BJ (cell line): ENCODE data around the gene NAA60. TPM values are rescaled to one million over a fixed set of nuclear protein-coding genes. Genes with fewer than 3 reads are reported as not detected.

Experiments
- CTCF ChIA-PET: fragments of 350-600 bp; formaldehyde crosslinking; extraction: SDS; loops from one replicate; lab custom pipeline; 2021; ENCODE audit warnings: antibody characterized with exemption, inconsistent platforms; lab: Yijun Ruan, JAX
- POLR2A ChIA-PET: fragments of 300-600 bp; sonication (Branson Sonifier 250); formaldehyde crosslinking; extraction: SDS; loops from one replicate; lab custom pipeline; 2021; ENCODE audit warnings: antibody characterized with exemption; lab: Charles Lee
- DNase-seq: peaks from one replicate; pipeline ENCODE4 v3.0.0-alpha.2; 2011; ENCODE audit warnings: low read depth
- H3K27me3 ChIP-seq: 2 replicates; pipeline ENCODE4 v1.6.0; 2011; ENCODE audit warnings: low read length; ENCODE audit not compliant: control insufficient read depth, insufficient read depth
- H3K36me3 ChIP-seq: 2 replicates; pipeline ENCODE4 v1.5.1; 2011; ENCODE audit warnings: low read length; ENCODE audit not compliant: control insufficient read depth, insufficient read depth
- H3K4me3 ChIP-seq: 2 replicates; pipeline ENCODE4 v1.5.1; 2011; ENCODE audit warnings: low read depth, mild to moderate bottlenecking, control low read depth, low read length
- polyA plus RNA-seq: library from polyadenylated mRNA; depleted of rRNA; stranded (reverse); fragments of >200 nt; gene quantifications from 2 replicates; pipeline ENCODE4 v1.2.3, GENCODE V29; 2011
- TF ChIP-seq, protein P1 (sequence below): IDR thresholded peaks from 2 replicates; pipeline ENCODE4 v1.5.1; 2011; ENCODE audit warnings: low read depth, mild to moderate bottlenecking, control low read depth, inconsistent platforms, low read length, moderate library complexity; ENCODE audit not compliant: insufficient read depth

NAA60 gene
- polyA plus RNA-seq, 1 experiment = 21.7 TPM

DNA sequence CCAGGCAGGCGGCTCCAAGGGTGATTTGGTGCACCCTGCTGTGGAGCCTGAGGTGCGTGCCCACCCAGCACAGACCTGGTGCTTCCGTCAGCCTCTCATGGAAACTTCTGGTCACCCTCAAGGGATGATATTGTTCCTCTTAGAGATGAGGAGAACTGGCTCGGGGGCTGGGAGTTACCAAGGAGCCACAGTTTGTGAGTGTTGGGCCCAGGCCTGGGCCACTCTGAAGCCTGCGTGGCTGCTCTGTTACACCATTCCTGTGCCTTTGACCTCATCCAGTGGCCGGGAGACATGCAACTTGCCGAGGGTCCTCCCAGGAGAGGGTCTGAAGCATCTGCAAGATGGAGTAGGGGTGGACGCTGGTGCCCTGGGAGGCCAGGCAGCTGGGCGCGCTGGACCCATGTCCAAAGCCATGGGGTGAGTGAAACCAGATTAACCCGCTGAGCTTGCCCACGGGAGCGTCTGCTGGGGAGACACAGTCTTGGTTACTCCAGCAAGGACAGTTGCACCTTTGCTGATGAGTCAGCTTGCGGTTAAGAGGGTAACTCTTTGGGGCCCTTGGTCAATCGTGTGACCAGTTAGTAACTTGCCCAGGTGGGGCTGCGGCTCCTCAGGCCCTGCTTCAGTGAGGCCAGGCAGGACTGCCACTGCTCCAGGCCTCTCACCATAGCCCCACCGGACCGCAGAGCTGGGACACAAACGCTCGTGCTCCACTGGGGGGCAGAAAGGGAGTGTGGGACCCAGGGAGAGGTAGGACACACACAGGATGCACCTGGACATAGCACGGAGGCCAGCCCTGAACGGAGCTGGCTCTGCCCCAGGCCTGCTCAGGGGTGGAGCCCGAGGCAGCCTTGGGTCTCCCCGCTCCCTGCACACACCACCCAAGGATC, 44.3 kb downstream of the NAA60 start:
- TF ChIP-seq, protein P1, sequence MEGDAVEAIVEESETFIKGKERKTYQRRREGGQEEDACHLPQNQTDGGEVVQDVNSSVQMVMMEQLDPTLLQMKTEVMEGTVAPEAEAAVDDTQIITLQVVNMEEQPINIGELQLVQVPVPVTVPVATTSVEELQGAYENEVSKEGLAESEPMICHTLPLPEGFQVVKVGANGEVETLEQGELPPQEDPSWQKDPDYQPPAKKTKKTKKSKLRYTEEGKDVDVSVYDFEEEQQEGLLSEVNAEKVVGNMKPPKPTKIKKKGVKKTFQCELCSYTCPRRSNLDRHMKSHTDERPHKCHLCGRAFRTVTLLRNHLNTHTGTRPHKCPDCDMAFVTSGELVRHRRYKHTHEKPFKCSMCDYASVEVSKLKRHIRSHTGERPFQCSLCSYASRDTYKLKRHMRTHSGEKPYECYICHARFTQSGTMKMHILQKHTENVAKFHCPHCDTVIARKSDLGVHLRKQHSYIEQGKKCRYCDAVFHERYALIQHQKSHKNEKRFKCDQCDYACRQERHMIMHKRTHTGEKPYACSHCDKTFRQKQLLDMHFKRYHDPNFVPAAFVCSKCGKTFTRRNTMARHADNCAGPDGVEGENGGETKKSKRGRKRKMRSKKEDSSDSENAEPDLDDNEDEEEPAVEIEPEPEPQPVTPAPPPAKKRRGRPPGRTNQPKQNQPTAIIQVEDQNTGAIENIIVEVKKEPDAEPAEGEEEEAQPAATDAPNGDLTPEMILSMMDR = no peak
- no peak for DNase-seq
- POLR2A ChIA-PET = no interaction called here
- peaks cover 38% of the 10 kb centered on the region for H3K36me3 ChIP-seq
- no peaks in the 10 kb centered on the region for H3K27me3 ChIP-seq
- H3K4me3 ChIP-seq = no peak overlapping the region
- CTCF ChIA-PET = no interaction called here

DNA sequence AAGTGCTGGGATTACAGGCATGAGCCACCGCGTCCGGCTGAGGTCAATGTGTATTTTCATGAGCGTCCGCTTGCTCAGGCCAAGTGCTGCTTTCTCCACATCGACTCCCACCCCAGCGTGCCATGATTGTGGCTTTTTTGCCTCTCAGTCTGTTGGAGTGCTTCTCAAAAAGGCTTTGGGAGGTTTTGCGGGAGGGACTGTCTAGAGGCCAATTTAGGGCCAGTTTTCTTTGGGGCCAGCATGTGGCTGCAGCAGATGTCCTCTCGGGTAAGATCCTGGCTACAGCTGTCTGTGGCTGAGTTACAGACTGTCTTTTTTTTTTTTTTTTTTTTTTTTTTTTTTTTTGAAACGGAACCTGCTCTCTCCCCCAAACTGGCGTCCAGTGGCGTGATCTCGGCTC, 45.3 kb downstream of the NAA60 start:
- ChIA-PET CTCF (no interaction called here), POLR2A (no interaction called here)
- peaks cover 30% of the 10 kb centered on the region for H3K36me3 ChIP-seq
- no peak overlapping the region for H3K4me3 ChIP-seq
- DNase-seq = no peak
- no peaks in the 10 kb centered on the region for H3K27me3 ChIP-seq
- TF ChIP-seq, protein P1 = no peak

DNA sequence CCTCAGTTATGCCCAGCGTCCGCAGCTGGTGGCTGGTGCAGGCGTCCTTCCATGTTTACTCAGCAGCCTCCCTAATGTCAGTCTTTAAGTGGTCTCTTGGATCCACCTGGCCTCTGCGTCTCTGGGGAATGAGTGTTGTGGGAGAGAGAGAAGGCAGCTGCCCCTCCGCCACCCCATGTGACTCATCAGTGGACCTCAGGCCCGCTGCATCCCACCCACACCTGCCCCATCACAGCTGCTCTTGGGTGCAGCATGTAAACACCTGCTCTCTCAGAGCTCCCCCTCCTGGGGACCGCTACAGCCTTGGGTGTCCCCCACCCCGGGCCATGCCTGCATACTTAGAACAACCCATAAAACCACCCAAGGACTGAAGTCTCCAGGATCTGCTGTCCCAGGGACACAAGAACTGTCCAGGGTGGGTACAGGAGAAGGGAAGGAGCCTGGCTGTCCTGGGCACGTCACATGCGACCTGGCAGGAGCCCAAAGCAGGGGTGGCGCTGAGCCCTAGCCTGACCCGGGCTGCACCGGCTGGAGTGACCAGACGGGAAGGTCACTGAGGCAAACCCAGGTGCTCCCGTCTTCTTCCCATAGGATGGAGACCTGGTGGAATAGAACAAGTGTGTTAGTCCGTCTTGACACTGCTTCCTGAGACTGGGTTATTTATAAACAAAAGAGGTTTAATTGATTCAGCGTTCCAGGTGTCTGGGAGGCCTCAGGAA, 47.6 kb downstream of the NAA60 start:
- no peak for DNase-seq
- TF ChIP-seq, protein P1 = no peak
- Histone ChIP-seq H3K4me3 (no peak overlapping the region), H3K36me3 (peaks cover 13% of the 10 kb centered on the region), H3K27me3 (no peaks in the 10 kb centered on the region)
- POLR2A ChIA-PET = no interaction called here
- CTCF ChIA-PET = interaction anchor here (0.6 to 0.8 kb wide), 2 partner anchors 9 to 224 kb away, joined by 3 read pairs; no protein-coding TSS in a partner anchor

DNA sequence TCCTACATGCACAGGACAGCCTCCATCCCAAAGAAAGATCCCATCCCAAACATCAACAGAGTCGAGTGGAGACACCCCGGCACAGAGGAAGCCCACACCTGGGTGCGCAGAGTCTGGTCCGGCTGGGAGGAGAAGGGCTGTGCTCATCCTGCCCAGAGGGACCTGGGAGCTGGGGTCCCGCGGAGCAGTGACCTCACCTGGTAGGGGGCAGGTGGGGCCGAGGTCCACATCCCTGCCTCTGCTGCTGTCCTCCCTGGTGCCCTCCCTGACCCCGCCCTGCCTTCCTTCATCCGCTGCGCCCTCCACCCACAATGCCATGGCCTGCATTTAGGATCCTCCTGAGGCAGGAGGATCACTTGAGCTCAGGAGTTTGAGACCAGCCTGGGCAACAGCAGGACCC, 48.9 kb downstream of the NAA60 start:
- Histone ChIP-seq H3K36me3 (peaks cover 6% of the 10 kb centered on the region), H3K27me3 (no peaks in the 10 kb centered on the region), H3K4me3 (no peak overlapping the region)
- TF ChIP-seq, protein P1 = no peak
- ChIA-PET POLR2A (no interaction called here), CTCF (no interaction called here)
- DNase-seq = no peak

DNA sequence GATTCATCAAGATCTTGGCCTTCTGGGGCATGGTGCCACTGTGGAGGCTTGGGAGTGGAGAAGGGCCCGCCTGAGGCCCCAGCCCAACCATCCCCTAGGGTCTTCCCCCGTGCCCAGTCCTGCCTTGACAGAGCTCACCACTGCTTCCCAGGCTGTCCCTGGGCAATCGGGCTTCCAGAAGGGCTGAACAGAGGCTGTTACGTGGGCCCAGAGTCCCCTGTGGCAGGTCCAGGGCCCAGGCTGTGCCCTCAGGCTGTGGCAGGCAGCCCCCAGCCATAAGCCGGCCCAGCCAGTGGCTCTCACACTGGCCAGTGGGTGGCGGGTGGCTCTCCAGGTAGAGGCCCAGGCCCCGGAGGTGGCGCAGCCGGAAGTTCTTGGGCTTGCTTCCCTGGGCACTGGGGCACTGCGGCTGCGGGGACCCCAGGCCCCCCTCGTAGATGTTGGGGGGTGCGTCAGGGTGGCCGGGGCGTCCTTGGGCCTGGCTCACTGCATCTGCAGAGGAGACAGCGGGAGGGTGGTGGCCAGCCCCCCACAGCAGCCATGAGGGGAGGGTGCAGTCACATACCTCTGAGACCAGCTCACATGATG, 51.0 kb downstream of the NAA60 start:
- ChIA-PET CTCF (interaction anchor here (0.5 kb wide), 1 partner anchor 220 kb away, joined by 4 read pairs; no protein-coding TSS in a partner anchor), POLR2A (no interaction called here)
- TF ChIP-seq, protein P1 = no peak
- DNase-seq = no peak
- no peak overlapping the region for H3K4me3 ChIP-seq
- H3K27me3 ChIP-seq = no peaks in the 10 kb centered on the region
- H3K36me3 ChIP-seq = no peaks in the 10 kb centered on the region
